Sigmoid colon (tissue), 7 donors: ENCODE data around the gene USP16. TPM values are rescaled to one million over a fixed set of nuclear protein-coding genes. Genes with fewer than 3 reads are reported as not detected.
"Not testable (repeated sequence)": the region's sequence is repeated elsewhere in the genome, so short reads cannot be mapped to it uniquely, and the experiment has no call there.

ENCODE experiments used
- DNase-seq: peaks from one replicate; pipeline ENCODE4 v3.0.0-alpha.2; 2019
- H3K27ac ChIP-seq, 4 donors: fragments of 200-600 bp; sonication (generic); one replicate each; pipeline ENCODE4 v1.5.1; 2016 to 2019; ENCODE audit warnings: mild to moderate bottlenecking in 1 of 4
- H3K27me3 ChIP-seq, 3 donors: fragments of 200-600 bp; sonication (generic); one replicate each; pipeline ENCODE4 v1.5.1; 2019; ENCODE audit warnings: mild to moderate bottlenecking in 1 of 3
- H3K36me3 ChIP-seq, 4 donors: fragments of 200-600 bp; sonication (generic); one replicate each; pipeline ENCODE4 v1.5.1; 2016 to 2019
- H3K4me1 ChIP-seq, 4 donors: fragments of 200-600 bp; sonication (generic); one replicate each; pipeline ENCODE4 v1.5.1; 2017 to 2019
- H3K4me3 ChIP-seq, 4 donors: fragments of 200-600 bp; sonication (generic); one replicate each; pipeline ENCODE4 v1.5.1; 2017 to 2019; ENCODE audit warnings: mild to moderate bottlenecking in 2 of 4, moderate library complexity in 1 of 4
- H3K9me3 ChIP-seq, 4 donors: fragments of 200-600 bp in 3 of 4; sonication (generic) in 3 of 4; one replicate each; pipeline versions ENCODE4 v1.5.1 to v1.6.1; 2013 to 2019
- EP300 ChIP-seq, 4 donors: sonication (generic); formaldehyde crosslinking; IDR thresholded peaks; one replicate each; pipeline ENCODE4 v1.6.1; 2017; ENCODE audit warnings: antibody characterized with exemption in 4 of 4
- POLR2A ChIP-seq, 2 donors: fragments of 450-650 bp; IDR thresholded peaks; one replicate each; pipeline ENCODE4 v1.6.1; 2016; ENCODE audit warnings: antibody characterized with exemption in 2 of 2, mild to moderate bottlenecking in 2 of 2, moderate library complexity in 2 of 2
- POLR2AphosphoS5 ChIP-seq, 4 donors: sonication (generic); formaldehyde crosslinking; IDR thresholded peaks; one replicate each; pipeline ENCODE4 v1.6.1; 2017; ENCODE audit warnings: antibody characterized with exemption in 4 of 4
- WGBS, 2 donors: extraction: QIAGEN DNeasy Blood & Tissue Kit; methylation state at CpG; one replicate each; pipeline ENCODE4 v1.1.7; 2013; 5-methylcytosine and 5-hydroxymethylcytosine counted together
- intact Hi-C: fragments of 100-400 bp; cut with DNase I; formaldehyde crosslinking; loops from one replicate; pipeline ENCODE4 v1.15.1; 2023
- polyA plus RNA-seq, 3 donors: library from polyadenylated mRNA; stranded (reverse); fragments of 200-250 nt; gene quantifications; one replicate each; pipeline ENCODE4 v1.2.3, GENCODE V29; 2013
- total RNA-seq, 4 donors: library from RNA; depleted of rRNA; stranded (reverse); fragments of >200 nt; gene quantifications; one replicate each; pipeline ENCODE4 v1.1.0, GENCODE V29; 2016
- TF ChIP-seq, protein P1 (sequence below), 4 experiments: fragments of 450-650 bp in 3 of 4; fragments of 200-600 bp in 1 of 4; IDR thresholded peaks; one replicate each; pipeline ENCODE4 v1.5.1; 2016 to 2019; ENCODE audit warnings: antibody characterized with exemption in 4 of 4, mild to moderate bottlenecking in 3 of 4, moderate library complexity in 2 of 4
- donor health status: healthy with polysubstance abuse.
- donor health status: Bipolar disorder and iron deficiency.
- donor health status: healthy.

The USP16 gene
- total and polyA plus RNA-seq, 7 donors, result 25.3 to 53.5 (median 37.8) TPM

DNA sequence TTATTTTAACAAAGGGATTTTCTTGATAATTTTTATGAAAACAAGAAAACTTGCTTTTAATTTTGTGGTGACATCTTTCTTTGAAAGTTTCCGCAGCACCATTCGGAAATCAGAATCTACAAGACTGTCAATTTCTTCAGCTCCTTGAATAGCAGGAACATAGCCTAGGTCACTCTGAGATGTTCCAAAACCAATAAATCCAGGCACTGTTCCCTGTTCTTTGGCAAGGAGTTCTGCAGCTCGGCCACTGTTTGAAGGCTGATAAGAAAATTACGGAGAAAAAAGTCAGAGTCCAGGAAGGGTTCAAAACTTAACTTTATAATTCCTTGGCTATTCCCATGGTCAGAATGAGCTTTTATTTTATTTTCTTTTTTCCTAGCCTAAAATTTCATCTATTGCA is 37.8 kb upstream of the USP16 start:
- no peak overlapping the region for H3K27ac ChIP-seq
- H3K36me3 ChIP-seq, result peaks cover 0 to 47% (median 16%) of the 10 kb centered on the region in 4 donors
- 87 to 92% methylated on average over 4 of the region's 4 CpGs for WGBS, 2 donors
- H3K4me3 ChIP-seq, result no peak overlapping the region
- DNase-seq, result no peak
- intact Hi-C loops, result no loop called here
- H3K27me3 ChIP-seq, result no peaks in the 10 kb centered on the region
- TF ChIP-seq POLR2A (IDR thresholded peaks at IDR 0.05) (no peak), POLR2AphosphoS5 (IDR thresholded peaks at IDR 0.05) (no peak), EP300 (IDR thresholded peaks at IDR 0.05) (no peak)
- TF ChIP-seq, protein P1, sequence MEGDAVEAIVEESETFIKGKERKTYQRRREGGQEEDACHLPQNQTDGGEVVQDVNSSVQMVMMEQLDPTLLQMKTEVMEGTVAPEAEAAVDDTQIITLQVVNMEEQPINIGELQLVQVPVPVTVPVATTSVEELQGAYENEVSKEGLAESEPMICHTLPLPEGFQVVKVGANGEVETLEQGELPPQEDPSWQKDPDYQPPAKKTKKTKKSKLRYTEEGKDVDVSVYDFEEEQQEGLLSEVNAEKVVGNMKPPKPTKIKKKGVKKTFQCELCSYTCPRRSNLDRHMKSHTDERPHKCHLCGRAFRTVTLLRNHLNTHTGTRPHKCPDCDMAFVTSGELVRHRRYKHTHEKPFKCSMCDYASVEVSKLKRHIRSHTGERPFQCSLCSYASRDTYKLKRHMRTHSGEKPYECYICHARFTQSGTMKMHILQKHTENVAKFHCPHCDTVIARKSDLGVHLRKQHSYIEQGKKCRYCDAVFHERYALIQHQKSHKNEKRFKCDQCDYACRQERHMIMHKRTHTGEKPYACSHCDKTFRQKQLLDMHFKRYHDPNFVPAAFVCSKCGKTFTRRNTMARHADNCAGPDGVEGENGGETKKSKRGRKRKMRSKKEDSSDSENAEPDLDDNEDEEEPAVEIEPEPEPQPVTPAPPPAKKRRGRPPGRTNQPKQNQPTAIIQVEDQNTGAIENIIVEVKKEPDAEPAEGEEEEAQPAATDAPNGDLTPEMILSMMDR (IDR thresholded peaks at IDR 0.05), result no peak
- peaks cover 0 to 13% (median 9%) of the 10 kb centered on the region in 4 donors for H3K4me1 ChIP-seq
- H3K9me3 ChIP-seq, result no peaks in the 10 kb centered on the region

DNA sequence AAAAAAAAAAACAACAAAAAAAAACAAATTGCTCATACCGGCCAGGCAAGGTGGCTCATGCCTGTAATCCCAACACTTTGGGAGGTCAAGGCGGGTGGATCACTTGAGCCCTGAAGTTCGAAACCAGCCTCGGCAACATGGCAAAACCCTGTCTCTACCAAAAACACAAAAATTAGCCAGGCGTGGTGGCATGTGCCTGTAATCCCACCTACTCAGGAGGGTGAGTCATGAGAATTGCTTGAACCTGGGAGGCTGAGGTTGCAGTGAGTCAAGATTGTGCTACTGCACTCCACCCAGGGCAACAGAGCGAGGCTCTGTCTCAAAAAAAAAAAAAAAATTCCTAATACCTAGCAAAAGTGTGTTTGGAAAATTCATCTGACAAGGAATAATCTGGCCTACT is 36.3 kb upstream of the USP16 start:
- H3K27me3 ChIP-seq, H3K9me3 ChIP-seq, intact Hi-C loops, H3K27ac ChIP-seq, H3K4me3 ChIP-seq, DNase-seq: not testable (repeated sequence)
- Histone ChIP-seq H3K36me3 (peaks cover 0 to 33% (median 11%) of the 10 kb centered on the region in 4 donors), H3K4me1 (peaks cover 0 to 20% (median 15%) of the 10 kb centered on the region in 4 donors)
- WGBS, 2 donors, result 94 to 96% methylated on average over 6 of the region's 6 CpGs

DNA sequence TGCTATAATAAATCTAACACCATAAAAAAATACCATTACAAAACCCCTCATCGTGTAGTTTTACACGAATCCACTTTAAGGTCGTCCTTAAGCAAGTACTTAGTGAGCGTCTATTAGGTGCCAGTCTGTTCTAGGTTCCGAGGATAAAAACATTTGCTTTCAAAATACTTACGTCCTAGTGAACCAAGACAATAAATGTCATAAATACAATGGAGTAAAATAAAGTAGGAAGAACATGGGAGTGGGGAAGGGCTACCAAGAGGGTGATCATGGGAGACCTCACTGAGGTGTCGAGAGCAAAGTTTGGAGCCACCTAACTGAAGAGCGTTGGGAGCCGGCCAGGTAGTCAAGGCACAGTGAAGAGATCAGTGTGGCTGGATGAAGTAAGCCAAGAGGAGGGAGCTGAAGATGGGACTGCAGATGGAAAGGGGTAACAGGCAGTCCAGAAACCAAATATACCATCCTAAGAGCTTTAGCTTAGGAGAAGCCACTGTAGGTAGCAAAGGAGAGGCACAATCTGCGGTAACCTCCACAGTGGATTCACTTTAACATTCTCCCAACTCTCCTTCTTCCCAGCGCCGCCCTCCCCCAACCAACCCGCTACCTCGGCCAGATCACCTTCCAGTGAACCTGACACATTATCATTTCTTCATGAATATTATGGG is 32.5 kb upstream of the USP16 start:
- H3K27me3 ChIP-seq, result no peaks in the 10 kb centered on the region
- no peak for DNase-seq
- TF ChIP-seq POLR2AphosphoS5 (IDR thresholded peaks at IDR 0.05) (no peak), POLR2A (IDR thresholded peaks at IDR 0.05) (no peak)
- peak overlapping the region; percentile 82 to 95 (median 90) for H3K4me3 ChIP-seq
- H3K4me1 ChIP-seq, result peaks cover 0 to 24% (median 17%) of the 10 kb centered on the region in 4 donors
- no peaks in the 10 kb centered on the region for H3K36me3 ChIP-seq
- intact Hi-C loops, result loop anchor here (2.0 to 10.0 kb wide), 3 partner anchors 33 to 107 kb away; partner anchors contain the start of genes CCT8 and USP16
- 2 to 5% methylated on average over 14 of the region's 14 CpGs for WGBS, 2 donors
- no peaks in the 10 kb centered on the region for H3K9me3 ChIP-seq
- peak overlapping the region; percentile 88 to 92 (median 91) for H3K27ac ChIP-seq

DNA sequence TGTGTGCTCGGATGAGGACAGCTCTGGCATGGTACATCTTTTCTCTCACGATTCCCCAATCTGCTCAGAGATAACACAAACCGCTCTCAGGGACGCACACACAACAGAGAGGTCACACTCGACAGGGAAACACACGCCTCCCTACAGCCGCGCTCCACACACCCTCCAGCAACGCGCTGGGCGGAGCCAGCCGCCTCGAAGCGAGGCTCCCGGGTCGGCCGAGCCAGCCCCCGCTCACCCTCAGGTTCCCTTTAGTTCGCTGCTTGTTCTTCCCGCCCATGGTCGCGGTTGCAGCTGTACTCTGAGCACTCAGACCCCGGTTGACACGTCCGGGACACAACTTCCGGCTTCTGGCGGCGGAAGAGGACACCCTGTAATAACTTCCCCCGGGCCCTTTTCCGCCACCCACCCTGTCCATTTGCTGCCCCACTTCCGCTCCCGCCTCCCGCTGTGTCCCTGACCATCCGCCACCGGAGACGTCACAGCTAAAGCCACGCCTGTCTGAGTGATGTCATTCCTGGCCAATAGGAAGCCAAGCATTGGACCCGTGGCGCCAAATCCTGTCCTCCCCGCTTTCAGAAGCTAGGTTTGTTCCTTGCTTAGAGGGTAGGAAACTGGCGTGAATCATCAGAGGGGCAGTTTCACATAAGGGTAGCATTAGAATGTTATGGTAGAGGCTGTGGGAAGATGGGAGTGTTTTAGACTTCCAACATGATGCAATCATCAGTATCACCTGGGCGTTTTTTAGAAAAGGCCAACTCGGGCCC is 31.8 kb upstream of the USP16 start, which contains the start of gene LTN1:
Gene LTN1 (minus strand): TSS at position 352 of the 767 bp plus-strand sequence. CDS start 72 bp downstream, at position 280.
- TF ChIP-seq EP300 (IDR thresholded peaks at IDR 0.05) (no peak), POLR2AphosphoS5 (IDR thresholded peaks at IDR 0.05) (peak; percentile 43 to 85 (median 78)), POLR2A (IDR thresholded peaks at IDR 0.05) (peak; percentile 33 to 34)
- TF ChIP-seq, protein P1 (IDR thresholded peaks at IDR 0.05), result no peak
- peak within 1 kb of the TSS; percentile 88 to 92 (median 91) for H3K27ac ChIP-seq
- peak within 1 kb of the TSS; percentile 82 to 95 (median 90) for H3K4me3 ChIP-seq
- H3K4me1 ChIP-seq, result peaks cover 0 to 24% (median 17%) of the 10 kb centered on the region in 4 donors
- 1% methylated on average over 43 of the region's 43 CpGs for WGBS, 2 donors
- H3K36me3 ChIP-seq, result no peaks in the 10 kb centered on the region
- no peaks in the 10 kb centered on the region for H3K9me3 ChIP-seq
- DNase-seq, result peak; percentile 100
- no peaks in the 10 kb centered on the region for H3K27me3 ChIP-seq
- intact Hi-C loops, result loop anchor here (2.0 to 10.0 kb wide), 3 partner anchors 32 to 108 kb away; partner anchors contain the start of genes CCT8 and USP16

DNA sequence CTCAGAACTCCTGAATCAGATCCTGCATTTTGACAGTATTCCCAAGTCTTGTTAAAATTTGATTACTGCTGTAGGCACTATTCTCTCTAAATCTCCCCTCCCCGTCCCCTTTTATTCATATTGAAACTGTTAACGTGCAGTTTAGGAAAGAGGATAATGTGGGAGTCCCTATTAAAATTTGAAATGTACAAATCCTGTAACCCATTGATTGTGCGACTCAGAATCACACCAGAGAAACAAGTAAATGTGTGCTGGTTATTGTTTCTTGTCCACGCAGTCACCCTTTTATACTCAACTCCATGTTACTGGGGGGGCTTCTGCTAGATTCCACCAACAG is 31.2 kb upstream of the USP16 start:
- Histone ChIP-seq H3K4me3 (peak overlapping the region; percentile 82 to 95 (median 90)), H3K27me3 (no peaks in the 10 kb centered on the region), H3K27ac (peak overlapping the region; percentile 88 to 92 (median 91)), H3K4me1 (peaks cover 0 to 24% (median 17%) of the 10 kb centered on the region in 4 donors), H3K9me3 (no peaks in the 10 kb centered on the region), H3K36me3 (no peaks in the 10 kb centered on the region)
- intact Hi-C loops, result loop anchor here (2.0 to 10.0 kb wide), 3 partner anchors 32 to 108 kb away; partner anchors contain the start of genes CCT8 and USP16
- no peak for DNase-seq
- WGBS, 2 donors, result 41 to 56% methylated on average over 4 of the region's 4 CpGs
- TF ChIP-seq, protein P1 (IDR thresholded peaks at IDR 0.05), result no peak
- TF ChIP-seq POLR2AphosphoS5 (IDR thresholded peaks at IDR 0.05) (no peak), POLR2A (IDR thresholded peaks at IDR 0.05) (no peak)
